ENCODE measurements around the gene TRAPPC6A. TPM values are rescaled to one million over a fixed set of nuclear protein-coding genes. Genes with fewer than 3 reads are reported as not detected.
A peak's percentile ranks its signal among the peaks of the same experiment; 100 is the strongest.

Gene TRAPPC6A
- total and polyA plus RNA-seq, 7 donors, result 15.1 to 67.5 (median 36.4) TPM

- DNase-seq, result no peak
- H3K9me3 ChIP-seq, result no peaks in the 10 kb centered on the region
- no peak overlapping the region for H3K27ac ChIP-seq
- 91 to 93% methylated on average over 11 of the region's 11 CpGs for WGBS, 2 donors
- no peak overlapping the region for H3K4me3 ChIP-seq
- intact Hi-C loops (cut with DNase I), result no loop called here
- TF ChIP-seq POLR2AphosphoS5 (IDR thresholded peaks at IDR 0.05) (no peak), CTCF (IDR thresholded peaks at IDR 0.05) (no peak), POLR2A (IDR thresholded peaks at IDR 0.05) (no peak), EP300 (IDR thresholded peaks at IDR 0.05) (no peak)
- H3K27me3 ChIP-seq, result no peaks in the 10 kb centered on the region
- peaks cover 21 to 49% (median 31%) of the 10 kb centered on the region in 4 donors for H3K36me3 ChIP-seq
- H3K4me1 ChIP-seq, result peaks cover 0 to 22% (median 21%) of the 10 kb centered on the region in 4 donors
These were observed 37.5 kb downstream of the TRAPPC6A start for GRCh38 chr19:45140533-45140932.

- peaks cover 0 to 22% (median 21%) of the 10 kb centered on the region in 4 donors for H3K4me1 ChIP-seq
- no peaks in the 10 kb centered on the region for H3K9me3 ChIP-seq
- peaks cover 17 to 45% (median 28%) of the 10 kb centered on the region in 4 donors for H3K36me3 ChIP-seq
- TF ChIP-seq POLR2A (IDR thresholded peaks at IDR 0.05), result no peak
- no peak for TF ChIP-seq CTCF (IDR thresholded peaks at IDR 0.05)
- no peak for TF ChIP-seq EP300 (IDR thresholded peaks at IDR 0.05)
- TF ChIP-seq POLR2AphosphoS5 (IDR thresholded peaks at IDR 0.05), result no peak
- no peak overlapping the region for H3K4me3 ChIP-seq
- H3K27ac ChIP-seq, result no peak overlapping the region
- WGBS, 2 donors, result 92 to 95% methylated on average over 8 of the region's 8 CpGs
- DNase-seq, result no peak
- no peaks in the 10 kb centered on the region for H3K27me3 ChIP-seq
- intact Hi-C loops (cut with DNase I), result no loop called here
These were observed 37.9 kb downstream of the TRAPPC6A start for GRCh38 chr19:45140144-45140503.

- intact Hi-C loops (cut with DNase I), result no loop called here
- WGBS, 2 donors, result 96 to 97% methylated on average over 24 of the region's 24 CpGs
These were observed 38.5 kb downstream of the TRAPPC6A start for GRCh38 chr19:45139286-45140143.

GRCh38 chr19:45138303-45138751, 39.7 kb downstream of the TRAPPC6A start:
- peak overlapping the region in 1 of 4 donors; percentile 68 for H3K27ac ChIP-seq
- H3K4me3 ChIP-seq, result no peak overlapping the region
- H3K27me3 ChIP-seq, result no peaks in the 10 kb centered on the region
- TF ChIP-seq POLR2AphosphoS5 (IDR thresholded peaks at IDR 0.05), result no peak
- no peak for TF ChIP-seq CTCF (IDR thresholded peaks at IDR 0.05)
- TF ChIP-seq POLR2A (IDR thresholded peaks at IDR 0.05), result no peak
- no peak for TF ChIP-seq EP300 (IDR thresholded peaks at IDR 0.05)
- peaks cover 9 to 31% (median 19%) of the 10 kb centered on the region in 4 donors for H3K36me3 ChIP-seq
- DNase-seq, result no peak
- intact Hi-C loops (cut with DNase I), result no loop called here
- 46 to 72% methylated on average over 11 of the region's 11 CpGs for WGBS, 2 donors
- H3K4me1 ChIP-seq, result peaks cover 0 to 22% (median 21%) of the 10 kb centered on the region in 4 donors
- no peaks in the 10 kb centered on the region for H3K9me3 ChIP-seq

More at GRCh38 chr19:45139286-45140143, 38.5 kb downstream of the TRAPPC6A start:
- Histone ChIP-seq H3K4me1 (peaks cover 0 to 22% (median 21%) of the 10 kb centered on the region in 4 donors), H3K9me3 (no peaks in the 10 kb centered on the region), H3K36me3 (peaks cover 11 to 39% (median 25%) of the 10 kb centered on the region in 4 donors), H3K4me3 (no peak overlapping the region), H3K27ac (no peak overlapping the region), H3K27me3 (no peaks in the 10 kb centered on the region)
- TF ChIP-seq POLR2A (IDR thresholded peaks at IDR 0.05) (no peak), EP300 (IDR thresholded peaks at IDR 0.05) (no peak), POLR2AphosphoS5 (IDR thresholded peaks at IDR 0.05) (no peak), CTCF (IDR thresholded peaks at IDR 0.05) (no peak)
- no peak for DNase-seq

All from sigmoid colon (tissue), 7 donors.